ENCODE measurements around the gene STK24.

DNA sequence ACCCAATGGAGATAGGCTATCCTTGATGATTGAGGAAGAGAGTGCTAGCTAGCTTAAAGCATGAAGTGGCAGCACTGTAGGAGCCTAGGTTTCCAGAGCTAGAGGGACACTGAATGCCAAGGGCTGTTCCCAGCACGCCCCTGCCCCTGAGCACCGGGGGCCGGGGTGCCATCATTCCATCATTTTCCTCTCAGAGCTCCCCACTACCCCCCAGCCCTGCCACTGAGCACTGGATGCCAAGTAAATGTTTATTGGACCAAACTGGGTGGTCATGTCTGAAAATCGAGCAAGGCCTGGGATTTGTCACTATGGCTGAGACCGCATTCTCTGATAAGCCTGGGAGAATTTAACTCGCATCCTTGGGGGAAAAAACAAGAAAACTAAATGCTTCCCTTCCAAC, 142.8 kb downstream of the STK24 start:
- no peak for TF ChIP-seq SREBF2 (IDR thresholded peaks at IDR 0.05)
- TF ChIP-seq FOSL2 (IDR thresholded peaks at IDR 0.05), result no peak
- no peak for TF ChIP-seq FOSL2 (CRISPR knock-in tag; IDR thresholded peaks at IDR 0.05)
- TF ChIP-seq GATA3 (IDR thresholded peaks at IDR 0.05; ENCODE audit: borderline replicate concordance), result no peak
- no peak for TF ChIP-seq CEBPB (IDR thresholded peaks at IDR 0.05)
- no peak for TF ChIP-seq POLR2A (IDR thresholded peaks at IDR 0.05; ENCODE audit: low read length)

Measured in A549 (cell line).